T47D (cell line): Measurements from ENCODE around the gene PKD2L1.
A peak's percentile ranks its signal among the peaks of the same experiment; 100 is the strongest.
"Not testable (repeated sequence)": the region's sequence is repeated elsewhere in the genome, so short reads cannot be mapped to it uniquely, and the experiment has no call there.

Source experiments
- DNase-seq, 2 experiments: peaks; one replicate each; pipeline versions ENCODE4 v3.0.0 to v3.0.0-alpha.2; 2011 to 2012; ENCODE audit warnings: low read depth in 1 of 2, low spot score in 1 of 2
- JUND ChIP-seq: IDR thresholded peaks from 2 replicates; pipeline ENCODE4 v1.6.1; 2012; ENCODE audit warnings: low read depth
- in situ Hi-C: cut with HindIII; loops from 2 replicates; pipeline ENCODE4 v1.10.0; 2016; ENCODE audit warnings: low sequenced_read_pairs, low pct_unique_long_range_greater_than_20kb

PKD2L1 gene

GRCh38 chr10:100282907-100283306 lies 47.1 kb downstream of the PKD2L1 start:
- no peak for TF ChIP-seq JUND
- in situ Hi-C loops = no loop called here
- no peak for DNase-seq

GRCh38 chr10:100276971-100277370 lies 53.1 kb downstream of the PKD2L1 start:
- in situ Hi-C loops = not testable (repeated sequence)

GRCh38 chr10:100267239-100268104 lies 62.6 kb downstream of the PKD2L1 start, which contains the start of gene CWF19L1:
Gene CWF19L1 (minus strand): TSS chr10:100267638. CDS start chr10:100267593, 45 bp downstream.
- in situ Hi-C loops = no loop called here
- DNase-seq = peak; percentile 80 to 95
- no peak for TF ChIP-seq JUND

More at GRCh38 chr10:100276971-100277370, 53.1 kb downstream of the PKD2L1 start:
- DNase-seq = not testable (repeated sequence)

- in situ Hi-C loops = no loop called here
- no peak for TF ChIP-seq JUND
- no peak for DNase-seq
Observed at GRCh38 chr10:100265821-100266485, 64.1 kb downstream of the PKD2L1 start.

GRCh38 chr10:100254191-100254590 lies 75.8 kb downstream of the PKD2L1 start:
- no peak for TF ChIP-seq JUND
- no peak for DNase-seq

GRCh38 chr10:100253041-100253440 lies 77.0 kb downstream of the PKD2L1 start:
- DNase-seq = no peak
- in situ Hi-C loops = no loop called here

More at GRCh38 chr10:100254191-100254590, 75.8 kb downstream of the PKD2L1 start:
- in situ Hi-C loops = no loop called here

GRCh38 chr10:100248820-100249219 lies 81.2 kb downstream of the PKD2L1 start:
- in situ Hi-C loops = no loop called here
- no peak for TF ChIP-seq JUND
- no peak for DNase-seq

More at GRCh38 chr10:100253041-100253440, 77.0 kb downstream of the PKD2L1 start:
- TF ChIP-seq JUND = no peak

GRCh38 chr10:100245484-100246220 lies 84.4 kb downstream of the PKD2L1 start:
- no peak for DNase-seq
- in situ Hi-C loops = no loop called here
- no peak for TF ChIP-seq JUND

GRCh38 chr10:100239851-100240250 lies 90.2 kb downstream of the PKD2L1 start:
- no peak for DNase-seq
- in situ Hi-C loops = no loop called here

GRCh38 chr10:100238429-100238828 lies 91.6 kb downstream of the PKD2L1 start:
- in situ Hi-C loops = no loop called here
- no peak for TF ChIP-seq JUND
- no peak for DNase-seq

More at GRCh38 chr10:100239851-100240250, 90.2 kb downstream of the PKD2L1 start:
- no peak for TF ChIP-seq JUND
